Measurements from ENCODE around the gene CDSN. TPM values are rescaled to one million over a fixed set of nuclear protein-coding genes. Genes with fewer than 3 reads are reported as not detected.

Gene CDSN
- total and polyA plus RNA-seq, 2 donors (not counting 3 experiments of a cell fraction or from before 2014, with no cell fraction given) = not detected

DNA sequence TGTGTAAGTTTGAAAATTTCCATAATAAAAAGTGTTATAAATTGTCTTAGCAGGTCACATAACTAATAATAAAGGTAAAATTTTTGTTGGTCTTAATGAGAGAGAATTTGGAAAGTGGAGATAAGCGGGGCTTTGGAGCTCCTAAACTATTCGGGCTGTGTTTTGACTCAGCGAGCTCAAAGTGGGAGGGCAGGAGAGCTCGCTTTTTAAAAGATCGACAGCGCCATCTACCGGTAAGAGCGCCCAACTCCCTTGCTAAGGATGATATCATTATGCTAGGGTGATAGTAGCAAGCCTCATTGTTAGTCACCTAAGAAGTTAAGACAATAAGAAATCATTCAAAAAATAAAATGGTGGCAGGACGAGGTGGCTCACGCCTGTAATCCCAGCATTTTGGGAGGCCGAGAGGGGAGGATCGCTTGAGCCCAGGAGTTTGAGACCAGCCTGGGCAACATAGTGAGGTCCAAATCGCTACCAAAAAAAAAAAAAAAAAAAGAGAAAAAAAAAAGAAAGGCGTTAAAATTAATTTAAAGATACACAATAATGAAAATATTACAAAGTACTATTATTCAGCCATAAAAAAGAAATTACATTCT, 32.7 kb downstream of the CDSN start:
- Histone ChIP-seq H3K9ac (replicated peaks; ENCODE audit: extremely low read depth, insufficient read depth, low read length) (peak overlapping the region; percentile 73), H3K9me1 (replicated peaks; ENCODE audit: control insufficient read depth, extremely low read depth, insufficient read depth, low read length) (no peaks in the 10 kb centered on the region), H3K36me3 (ENCODE audit: control insufficient read depth in 2 of 2, extremely low read depth in 1 of 2, insufficient read depth in 2 of 2, low read length in 2 of 2) (no peaks in the 10 kb centered on the region), H3K27ac (ENCODE audit: insufficient read depth, low read depth, low read length) (peak overlapping the region; percentile 84), H3K27me3 (ENCODE audit: control insufficient read depth in 2 of 2, insufficient read depth in 2 of 2, low read length in 2 of 2) (no peaks in the 10 kb centered on the region), H3K4me3 (replicated peaks in 1 of 3; ENCODE audit: insufficient read depth in 1 of 3, low read depth in 1 of 3, low read length in 3 of 3) (peak overlapping the region in 1 of 3 experiments; percentile 42), H3K9me3 (replicated peaks; ENCODE audit: control insufficient read depth, insufficient read depth, low read length) (no peaks in the 10 kb centered on the region), H3K4me1 (ENCODE audit: control insufficient read depth, extremely low read depth, insufficient read depth, low read length) (peaks cover 12% of the 10 kb centered on the region), H4K20me1 (replicated peaks; ENCODE audit: control insufficient read depth, extremely low read depth, insufficient read depth, low read length) (no peaks in the 10 kb centered on the region), H3K4me2 (ENCODE audit: insufficient read depth, low read length) (peak overlapping the region; percentile 96), H3K79me2 (ENCODE audit: control insufficient read depth, insufficient read depth, low read length) (no peaks in the 10 kb centered on the region), H2AFZ (ENCODE audit: low read depth, low read length) (no peak overlapping the region)
- FAIRE-seq (peak; percentile 89), DNase-seq (ENCODE audit: low read depth, low spot score) (peak; percentile 93)
- CTCF ChIA-PET = interaction anchor here (0.6 to 2.9 kb wide), 78 partner anchors 9 to 634 kb away, joined by 3 to 142 read pairs (median 5); partner anchors contain the start of genes C6orf15, DDR1, DHX16 and FLOT1
- POLR2A ChIA-PET = interaction anchor here (0.6 to 1.0 kb wide), 5 partner anchors 15 to 390 kb away, joined by 3 to 7 read pairs (median 3); partner anchors contain the start of gene PSORS1C1
- TF ChIP-seq FOS (IDR thresholded peaks at IDR 0.05; ENCODE audit: borderline replicate concordance, insufficient read depth, low read length) (peak; percentile 41), MYC (IDR thresholded peaks at IDR 0.05; ENCODE audit: low read depth, low read length) (no peak), GATA2 (IDR thresholded peaks at IDR 0.05; ENCODE audit: insufficient read depth, insufficient read length, low read depth, low read length) (no peak), MAX (IDR thresholded peaks at IDR 0.05; ENCODE audit: insufficient read depth, insufficient read length) (no peak)
- TF ChIP-seq, protein P1, sequence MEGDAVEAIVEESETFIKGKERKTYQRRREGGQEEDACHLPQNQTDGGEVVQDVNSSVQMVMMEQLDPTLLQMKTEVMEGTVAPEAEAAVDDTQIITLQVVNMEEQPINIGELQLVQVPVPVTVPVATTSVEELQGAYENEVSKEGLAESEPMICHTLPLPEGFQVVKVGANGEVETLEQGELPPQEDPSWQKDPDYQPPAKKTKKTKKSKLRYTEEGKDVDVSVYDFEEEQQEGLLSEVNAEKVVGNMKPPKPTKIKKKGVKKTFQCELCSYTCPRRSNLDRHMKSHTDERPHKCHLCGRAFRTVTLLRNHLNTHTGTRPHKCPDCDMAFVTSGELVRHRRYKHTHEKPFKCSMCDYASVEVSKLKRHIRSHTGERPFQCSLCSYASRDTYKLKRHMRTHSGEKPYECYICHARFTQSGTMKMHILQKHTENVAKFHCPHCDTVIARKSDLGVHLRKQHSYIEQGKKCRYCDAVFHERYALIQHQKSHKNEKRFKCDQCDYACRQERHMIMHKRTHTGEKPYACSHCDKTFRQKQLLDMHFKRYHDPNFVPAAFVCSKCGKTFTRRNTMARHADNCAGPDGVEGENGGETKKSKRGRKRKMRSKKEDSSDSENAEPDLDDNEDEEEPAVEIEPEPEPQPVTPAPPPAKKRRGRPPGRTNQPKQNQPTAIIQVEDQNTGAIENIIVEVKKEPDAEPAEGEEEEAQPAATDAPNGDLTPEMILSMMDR (IDR thresholded peaks at IDR 0.05; ENCODE audit: extremely low read depth in 1 of 2, insufficient read depth in 1 of 2, low read depth in 1 of 2, low read length in 2 of 2) = peak; percentile 72 to 74
- BruUV-seq (replicated peaks) = no TSS peak
- intact Hi-C loops (cut with micrococcal nuclease) = loop anchor here (1.0 to 10.0 kb wide), 9 partner anchors 27 to 603 kb away; partner anchors contain the start of genes FLOT1, HLA-E, IER3 and PSORS1C1
- dilution Hi-C loops (cut with MboI; ENCODE audit: extremely low pct_ligation_motif_present, low sequenced_read_pairs) = no loop called here
